Keratinocyte (primary cell): ENCODE results near the gene CACNA2D2. TPM values are rescaled to one million over a fixed set of nuclear protein-coding genes. Genes with fewer than 3 reads are reported as not detected.

Experiments
- DNase-seq: peaks from one replicate; pipeline ENCODE4 v3.0.0-alpha.2; 2011; ENCODE audit warnings: low read depth, missing footprints, low spot score
- FAIRE-seq: peaks from 2 replicates; lab custom pipeline; 2011; peaks lifted over from hg19 to GRCh38; lab: Jason Lieb, UNC
- H2AFZ ChIP-seq: 2 replicates; pipeline ENCODE4 v1.6.0; 2012; ENCODE audit warnings: low read length, control low read depth, inconsistent platforms; ENCODE audit not compliant: control insufficient read depth
- H3K27ac ChIP-seq: 2 replicates; pipeline ENCODE4 v1.5.1; 2011; ENCODE audit warnings: low read length; ENCODE audit not compliant: control insufficient read depth, insufficient read depth
- H3K27me3 ChIP-seq: 3 replicates; pipeline ENCODE4 v1.6.0; 2011; ENCODE audit warnings: low read length; ENCODE audit not compliant: control insufficient read depth, insufficient read depth; ENCODE audit errors: extremely low read depth
- H3K36me3 ChIP-seq, 2 experiments: 2 replicates in 1 of 2; 3 replicates in 1 of 2; pipeline ENCODE4 v1.5.1; 2011; ENCODE audit warnings: low read length in 2 of 2, mild to moderate bottlenecking in 1 of 2; ENCODE audit not compliant: control insufficient read depth in 2 of 2, insufficient read depth in 2 of 2; ENCODE audit errors: extremely low read depth in 1 of 2
- H3K4me1 ChIP-seq: 3 replicates; pipeline ENCODE4 v1.5.1; 2011; ENCODE audit warnings: low read length; ENCODE audit not compliant: control insufficient read depth, insufficient read depth; ENCODE audit errors: extremely low read depth
- H3K4me2 ChIP-seq: 3 replicates; pipeline ENCODE4 v1.6.0; 2011; ENCODE audit warnings: low read depth, low read length; ENCODE audit not compliant: control insufficient read depth, insufficient read depth; ENCODE audit errors: extremely low read depth
- H3K4me3 ChIP-seq, 3 experiments: fragments of 200-600 bp in 1 of 3; sonication (generic) in 1 of 3; 2 replicates in 2 of 3; 3 replicates in 1 of 3; pipeline ENCODE4 v1.5.1; 2011 to 2016; ENCODE audit warnings: low read length in 3 of 3, mild to moderate bottlenecking in 3 of 3, control low read depth in 2 of 3, inconsistent platforms in 1 of 3, low read depth in 1 of 3, mixed read lengths in 1 of 3, mixed run types in 1 of 3, moderate library complexity in 1 of 3; ENCODE audit not compliant: control insufficient read depth in 2 of 3, insufficient read depth in 2 of 3; ENCODE audit errors: extremely low read depth in 1 of 3
- H3K79me2 ChIP-seq: 2 replicates; pipeline ENCODE4 v1.6.0; 2012; ENCODE audit warnings: low read length; ENCODE audit not compliant: control insufficient read depth, insufficient read depth
- H3K9ac ChIP-seq: 3 replicates; pipeline ENCODE4 v1.6.0; 2011; ENCODE audit warnings: low read length; ENCODE audit not compliant: control insufficient read depth, insufficient read depth; ENCODE audit errors: extremely low read depth
- H3K9me1 ChIP-seq: 3 replicates; pipeline ENCODE4 v1.6.0; 2011; ENCODE audit warnings: low read length; ENCODE audit not compliant: control insufficient read depth, insufficient read depth; ENCODE audit errors: extremely low read depth
- H3K9me3 ChIP-seq: 2 replicates; pipeline ENCODE4 v1.5.1; 2012; ENCODE audit warnings: low read depth, low read length; ENCODE audit not compliant: control insufficient read depth
- H4K20me1 ChIP-seq: 3 replicates; pipeline ENCODE4 v1.6.0; 2011; ENCODE audit warnings: low read length; ENCODE audit not compliant: control insufficient read depth, insufficient read depth; ENCODE audit errors: extremely low read depth
- CTCF ChIP-seq, 3 experiments: IDR thresholded peaks in 1 of 3; conservative IDR thresholded peaks in 1 of 3; optimal IDR thresholded peaks in 1 of 3; 2 replicates in 2 of 3; 3 replicates in 1 of 3; pipeline versions ENCODE3 to v1.5.1; 2011; ENCODE audit warnings: low read length in 3 of 3, mild to moderate bottlenecking in 3 of 3, moderate library complexity in 2 of 3, control low read depth in 1 of 3, inconsistent platforms in 1 of 3; ENCODE audit not compliant: insufficient read depth in 2 of 3; ENCODE audit errors: extremely low read depth in 1 of 3
- EZH2 ChIP-seq: IDR thresholded peaks from one replicate; pipeline ENCODE4 v1.6.1; 2012; ENCODE audit warnings: inconsistent platforms, mild to moderate bottlenecking, low read length, moderate library complexity
- dilution Hi-C: fragments of 300-500 bp; cut with MboI; formaldehyde crosslinking; loops from one replicate; pipeline ENCODE4 v1.7.0; 2020; ENCODE audit warnings: low sequenced_read_pairs; ENCODE audit not compliant: extremely low pct_ligation_motif_present
- polyA plus RNA-seq, 5 experiments: library from polyadenylated mRNA; depleted of rRNA in 3 of 5; stranded (reverse) in 3 of 5; stranded (forward) in 1 of 5; unstranded in 1 of 5; fragments of >200 nt; gene quantifications; 1 replicate in 1 of 5; 2 replicates in 3 of 5; 3 replicates in 1 of 5; pipeline versions ENCODE4 v1.2.1 to v1.2.3, GENCODE V29; 2011 to 2012; ENCODE audit warnings: missing spikeins in 2 of 5, low read depth in 1 of 5, low replicate concordance in 1 of 5

Gene CACNA2D2
- polyA plus RNA-seq, 1 donor (not counting 4 experiments of a cell fraction or from before 2014, with no cell fraction given) = 0.04 TPM

- H4K20me1 ChIP-seq = peaks cover 4% of the 10 kb centered on the region
- no peaks in the 10 kb centered on the region for H3K36me3 ChIP-seq
- dilution Hi-C loops = no loop called here
- no peaks in the 10 kb centered on the region for H3K9me1 ChIP-seq
- H3K4me2 ChIP-seq = no peak overlapping the region
- H3K4me3 ChIP-seq = no peak overlapping the region
- no peak overlapping the region for H3K27ac ChIP-seq
- H3K9me3 ChIP-seq = no peaks in the 10 kb centered on the region
- peaks cover 25% of the 10 kb centered on the region for H3K27me3 ChIP-seq
- DNase-seq (no peak), FAIRE-seq (no peak)
- H2AFZ ChIP-seq = no peak overlapping the region
- TF ChIP-seq EZH2 (no peak), CTCF (optimal IDR thresholded peaks at IDR 0.05 in 1 of 3, IDR thresholded peaks at IDR 0.05 in 1 of 3, conservative IDR thresholded peaks at IDR 0.05 in 1 of 3; ENCODE audit: extremely low read depth in 1 of 3, insufficient read depth in 2 of 3, low read length in 3 of 3) (no peak)
- H3K4me1 ChIP-seq = peaks cover 6% of the 10 kb centered on the region
- H3K9ac ChIP-seq = no peak overlapping the region
- H3K79me2 ChIP-seq = no peaks in the 10 kb centered on the region
Measured at GRCh38 chr3:50520849-50521248, 17.4 kb upstream of the CACNA2D2 start.

DNA sequence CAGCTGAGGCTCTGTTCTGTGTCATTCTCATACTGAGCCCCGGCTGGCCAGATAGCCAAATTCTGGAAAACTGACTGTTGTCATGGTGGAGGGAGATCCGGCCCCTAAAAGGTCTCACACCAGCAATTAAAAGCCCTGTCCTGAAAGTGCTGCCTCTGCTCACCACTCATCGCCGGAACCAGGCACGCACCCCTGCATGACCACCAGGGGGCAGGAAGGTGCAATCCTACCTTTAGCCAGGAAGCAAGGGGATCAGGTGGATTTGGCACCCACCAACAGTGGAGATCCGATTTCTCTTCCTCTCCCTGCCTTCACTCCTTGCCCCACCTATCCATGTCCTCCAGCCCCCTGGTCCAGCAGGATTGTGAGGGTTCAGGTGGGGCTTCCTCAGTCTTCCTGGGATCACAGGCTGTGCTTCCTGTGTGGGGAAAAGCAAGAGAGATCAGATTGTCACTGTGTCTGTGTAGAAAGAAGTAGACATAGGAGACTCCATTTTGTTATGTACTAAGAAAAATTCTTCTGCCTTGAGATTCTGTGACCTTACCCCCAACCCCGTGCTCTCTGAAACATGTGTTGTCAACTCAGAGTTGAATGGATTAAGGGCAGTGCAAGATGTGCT is 16.1 kb upstream of the CACNA2D2 start:
- Histone ChIP-seq H3K27ac (no peak overlapping the region), H3K36me3 (no peaks in the 10 kb centered on the region), H3K79me2 (no peaks in the 10 kb centered on the region), H3K4me3 (no peak overlapping the region), H3K4me1 (peaks cover 5% of the 10 kb centered on the region), H3K9me1 (no peaks in the 10 kb centered on the region), H4K20me1 (no peaks in the 10 kb centered on the region), H3K9me3 (no peaks in the 10 kb centered on the region), H3K9ac (no peak overlapping the region), H2AFZ (no peak overlapping the region), H3K4me2 (no peak overlapping the region), H3K27me3 (peaks cover 37% of the 10 kb centered on the region)
- dilution Hi-C loops = no loop called here
- TF ChIP-seq EZH2 (no peak), CTCF (optimal IDR thresholded peaks at IDR 0.05 in 1 of 3, IDR thresholded peaks at IDR 0.05 in 1 of 3, conservative IDR thresholded peaks at IDR 0.05 in 1 of 3; ENCODE audit: extremely low read depth in 1 of 3, insufficient read depth in 2 of 3, low read length in 3 of 3) (peak; percentile 95 to 98 (median 96))
- FAIRE-seq (peak; percentile 59), DNase-seq (no peak)
